WTC11 (cell line): ENCODE data around the gene CLDN9. TPM values are rescaled to one million over a fixed set of nuclear protein-coding genes. Genes with fewer than 3 reads are reported as not detected.

ENCODE experiments used
- ATAC-seq: fragments of 200-7000 bp; cut with Tn5 transposase; 2 replicates; pipeline ENCODE4 v1.10.0; 2021; ENCODE audit warnings: mild to moderate bottlenecking, moderate library complexity
- CTCF ChIA-PET: fragments of 300-600 bp; sonication (Branson Sonifier 250); formaldehyde crosslinking; loops from one replicate; lab custom pipeline; 2021; ENCODE audit warnings: antibody characterized with exemption; lab: Charles Lee
- POLR2A ChIA-PET: fragments of 350-600 bp; sonication (Branson Sonifier 250); formaldehyde crosslinking; loops from one replicate; lab custom pipeline; 2021; ENCODE audit warnings: antibody characterized with exemption; lab: Charles Lee
- DNase-seq: peaks from one replicate; pipeline ENCODE4 v3.0.0; 2021; ENCODE audit warnings: low spot score
- H3K27ac Mint-ChIP-seq: 2 replicates; pipeline ENCODE4 v1.8.0; 2021; ENCODE audit warnings: mixed read lengths
- H3K27me3 Mint-ChIP-seq: 2 replicates; pipeline ENCODE4 v1.8.0; 2021; ENCODE audit warnings: low read depth, mild to moderate bottlenecking, moderate library complexity, mixed read lengths
- H3K36me3 Mint-ChIP-seq: 2 replicates; pipeline ENCODE4 v1.8.0; 2021; ENCODE audit warnings: mixed read lengths
- H3K4me1 Mint-ChIP-seq: 2 replicates; pipeline ENCODE4 v1.8.0; 2022; ENCODE audit warnings: mixed read lengths
- H3K4me3 Mint-ChIP-seq: 2 replicates; pipeline ENCODE4 v1.8.0; 2021; ENCODE audit warnings: mild to moderate bottlenecking, moderate library complexity, mixed read lengths
- H3K9me3 Mint-ChIP-seq: 2 replicates; pipeline ENCODE4 v1.8.0; 2021; ENCODE audit warnings: mixed read lengths
- FOXK1 ChIP-seq: sonication (generic); formaldehyde crosslinking; IDR thresholded peaks from 2 replicates; pipeline ENCODE4 v1.8.0; 2022; ENCODE audit warnings: mild to moderate bottlenecking, moderate library complexity, missing genetic modification reagents
- HMGA2 ChIP-seq: fragments of 250-450 bp; sonication (Bioruptor Pico); IDR thresholded peaks from 2 replicates; pipeline ENCODE4 v1.4.0; 2021; ENCODE audit warnings: mild to moderate bottlenecking, moderate library complexity
- MYBL2 ChIP-seq: sonication (generic); formaldehyde crosslinking; IDR thresholded peaks from 2 replicates; pipeline ENCODE4 v1.8.1; 2023; ENCODE audit warnings: mild to moderate bottlenecking, moderate library complexity, missing genetic modification reagents
- PRRX2 ChIP-seq: fragments of 250-450 bp; sonication (Bioruptor Pico); IDR thresholded peaks from 2 replicates; pipeline ENCODE4 v1.8.0; 2021; ENCODE audit warnings: mild to moderate bottlenecking
- SMAD3 ChIP-seq: sonication (generic); formaldehyde crosslinking; IDR thresholded peaks from 2 replicates; pipeline ENCODE4 v1.8.0; 2022; ENCODE audit warnings: missing genetic modification reagents, mild to moderate bottlenecking, borderline replicate concordance
- SP1 ChIP-seq: sonication (generic); formaldehyde crosslinking; conservative IDR thresholded peaks from 2 replicates; pipeline ENCODE4 v1.8.1; 2022; ENCODE audit warnings: missing genetic modification reagents
- TEAD1 ChIP-seq: sonication (generic); formaldehyde crosslinking; IDR thresholded peaks from 2 replicates; pipeline ENCODE4 v1.8.0; 2022; ENCODE audit warnings: mild to moderate bottlenecking, missing genetic modification reagents
- TP53 ChIP-seq: sonication (generic); formaldehyde crosslinking; IDR thresholded peaks from 2 replicates; pipeline ENCODE4 v1.8.1; 2023; ENCODE audit warnings: mild to moderate bottlenecking, missing genetic modification reagents
- ZNF317 ChIP-seq: sonication (generic); formaldehyde crosslinking; IDR thresholded peaks from 2 replicates; pipeline ENCODE4 v1.8.1; 2023; ENCODE audit warnings: low read depth, mild to moderate bottlenecking, moderate library complexity, missing genetic modification reagents, borderline replicate concordance
- ZNF671 ChIP-seq: fragments of 250-450 bp; sonication (Bioruptor Pico); IDR thresholded peaks from 2 replicates; pipeline ENCODE4 v1.8.0; 2021; ENCODE audit warnings: mild to moderate bottlenecking
- total RNA-seq: library from RNA; stranded (reverse); gene quantifications from 3 replicates; pipeline ENCODE4 v1.2.3, GENCODE V29; 2021
- TF ChIP-seq, protein P1 (sequence below): sonication (generic); formaldehyde crosslinking; IDR thresholded peaks from 2 replicates; pipeline ENCODE4 v1.8.0; 2022; ENCODE audit warnings: mild to moderate bottlenecking, missing genetic modification reagents
- TF ChIP-seq, protein P2 (sequence below): sonication (generic); formaldehyde crosslinking; IDR thresholded peaks from 2 replicates; pipeline ENCODE4 v1.8.1; 2023; ENCODE audit warnings: mild to moderate bottlenecking, moderate library complexity, missing genetic modification reagents
- TF ChIP-seq, protein P3 (sequence below): sonication (generic); formaldehyde crosslinking; IDR thresholded peaks from 2 replicates; pipeline ENCODE4 v1.8.0; 2022; ENCODE audit warnings: missing genetic modification reagents
- TF ChIP-seq, protein P4 (sequence below): sonication (generic); formaldehyde crosslinking; IDR thresholded peaks from 2 replicates; pipeline ENCODE4 v1.8.0; 2022; ENCODE audit warnings: mild to moderate bottlenecking, missing genetic modification reagents
- TF ChIP-seq, protein P5 (sequence below): sonication (generic); formaldehyde crosslinking; IDR thresholded peaks from 2 replicates; pipeline ENCODE4 v1.8.0; 2022; ENCODE audit warnings: mild to moderate bottlenecking, missing genetic modification reagents
- TF ChIP-seq, protein P6 (sequence below): sonication (generic); formaldehyde crosslinking; IDR thresholded peaks from 2 replicates; pipeline ENCODE4 v1.8.1; 2023; ENCODE audit warnings: mild to moderate bottlenecking, missing genetic modification reagents
- TF ChIP-seq, protein P7 (sequence below): fragments of 250-450 bp; sonication (Bioruptor Pico); IDR thresholded peaks from 2 replicates; pipeline ENCODE4 v1.9.0; 2021; ENCODE audit warnings: moderate library complexity, mild to moderate bottlenecking, inconsistent platforms, borderline replicate concordance
- TF ChIP-seq, protein P8 (sequence below): sonication (generic); formaldehyde crosslinking; IDR thresholded peaks from 2 replicates; pipeline ENCODE4 v1.8.0; 2023; ENCODE audit warnings: mild to moderate bottlenecking, missing genetic modification reagents

CLDN9 gene
- total RNA-seq, 1 experiment from 2014 or later, result 0.92 TPM

DNA sequence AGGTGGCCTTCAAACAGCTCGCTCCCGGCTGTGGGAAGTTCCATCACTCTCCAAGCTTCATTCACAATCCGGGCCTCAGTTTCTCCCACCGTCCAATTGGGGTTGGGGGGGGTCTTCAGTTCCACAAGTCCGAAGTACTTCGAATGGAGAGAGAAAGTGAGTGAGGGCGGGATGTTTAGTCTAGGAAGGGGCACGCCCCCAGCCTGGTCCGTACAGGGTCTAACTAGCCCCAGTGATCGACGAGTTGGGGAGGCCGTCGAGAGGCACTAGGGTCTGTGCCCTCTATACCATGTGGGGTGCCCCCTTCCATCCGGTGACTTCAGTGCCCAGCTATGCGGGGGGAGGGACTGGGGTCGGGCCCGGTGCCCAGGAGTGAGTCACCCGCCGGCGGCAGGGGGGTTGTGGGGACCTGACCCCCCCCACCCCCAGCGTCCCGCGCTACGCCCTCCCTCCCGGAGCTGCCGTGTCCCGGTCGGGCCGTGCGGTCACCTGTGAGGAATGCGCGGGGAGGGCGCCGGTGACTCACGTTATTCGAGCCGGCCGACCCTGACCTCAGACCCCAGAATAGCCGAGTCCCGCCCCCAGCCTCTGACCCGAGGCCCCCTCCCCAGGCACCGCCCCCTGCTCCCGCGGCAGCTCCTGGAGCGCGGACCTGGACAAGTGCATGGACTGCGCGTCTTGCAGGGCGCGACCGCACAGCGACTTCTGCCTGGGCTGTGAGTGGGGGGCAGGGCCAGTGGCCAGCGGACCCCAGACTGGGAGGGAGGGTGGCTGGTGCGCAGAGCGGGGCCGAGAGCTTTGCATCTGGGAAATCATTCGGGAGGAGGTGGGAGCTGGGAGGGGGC lies 8.1 kb downstream of the CLDN9 start:
- peak; percentile 85 for DNase-seq
- Mint-ChIP-seq H3K27me3 (peaks cover 2% of the 10 kb centered on the region; the same call in 1 of the 2 replicates), H3K9me3 (no peaks in the 10 kb centered on the region)
- peak; percentile 4 for ATAC-seq
- CTCF ChIA-PET, result interaction anchor here (0.6 to 8.6 kb wide), 26 partner anchors 11 to 1339 kb away, joined by 3 to 360 read pairs (median 4); partner anchors contain the start of genes CLDN9, FLYWCH1, KREMEN2 and ZSCAN10
- TF ChIP-seq TP53 (CRISPR knock-in tag) (peak; percentile 45; the same call in 1 of the 2 replicates), MYBL2 (CRISPR knock-in tag) (peak; percentile 14; the same call in 1 of the 2 replicates), PRRX2 (no peak), FOXK1 (CRISPR knock-in tag) (0 out of 2 replicates have a peak, but pooled peaks have one; percentile 12), TEAD1 (peak; percentile 33; the same call in 1 of the 2 replicates), ZNF317 (no peak), SMAD3 (CRISPR knock-in tag) (0 out of 2 replicates have a peak, but pooled peaks have one; percentile 32), SP1 (CRISPR knock-in tag) (peak; percentile 12; the same call in 1 of the 2 replicates), HMGA2 (CRISPR knock-in tag) (0 out of 2 replicates have a peak, but pooled peaks have one; percentile 16), ZNF671 (peak; percentile 80; the same call in 1 of the 2 replicates)
- TF ChIP-seq, protein P1, sequence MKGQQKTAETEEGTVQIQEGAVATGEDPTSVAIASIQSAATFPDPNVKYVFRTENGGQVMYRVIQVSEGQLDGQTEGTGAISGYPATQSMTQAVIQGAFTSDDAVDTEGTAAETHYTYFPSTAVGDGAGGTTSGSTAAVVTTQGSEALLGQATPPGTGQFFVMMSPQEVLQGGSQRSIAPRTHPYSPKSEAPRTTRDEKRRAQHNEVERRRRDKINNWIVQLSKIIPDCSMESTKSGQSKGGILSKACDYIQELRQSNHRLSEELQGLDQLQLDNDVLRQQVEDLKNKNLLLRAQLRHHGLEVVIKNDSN, result 0 out of 2 replicates have a peak, but pooled peaks have one; percentile 5
- TF ChIP-seq, protein P2, sequence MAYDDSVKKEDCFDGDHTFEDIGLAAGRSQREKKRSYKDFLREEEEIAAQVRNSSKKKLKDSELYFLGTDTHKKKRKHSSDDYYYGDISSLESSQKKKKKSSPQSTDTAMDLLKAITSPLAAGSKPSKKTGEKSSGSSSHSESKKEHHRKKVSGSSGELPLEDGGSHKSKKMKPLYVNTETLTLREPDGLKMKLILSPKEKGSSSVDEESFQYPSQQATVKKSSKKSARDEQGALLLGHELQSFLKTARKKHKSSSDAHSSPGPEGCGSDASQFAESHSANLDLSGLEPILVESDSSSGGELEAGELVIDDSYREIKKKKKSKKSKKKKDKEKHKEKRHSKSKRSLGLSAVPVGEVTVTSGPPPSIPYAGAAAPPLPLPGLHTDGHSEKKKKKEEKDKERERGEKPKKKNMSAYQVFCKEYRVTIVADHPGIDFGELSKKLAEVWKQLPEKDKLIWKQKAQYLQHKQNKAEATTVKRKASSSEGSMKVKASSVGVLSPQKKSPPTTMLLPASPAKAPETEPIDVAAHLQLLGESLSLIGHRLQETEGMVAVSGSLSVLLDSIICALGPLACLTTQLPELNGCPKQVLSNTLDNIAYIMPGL (CRISPR knock-in tag), result peak; percentile 56; the same call in 1 of the 2 replicates
- TF ChIP-seq, protein P3, sequence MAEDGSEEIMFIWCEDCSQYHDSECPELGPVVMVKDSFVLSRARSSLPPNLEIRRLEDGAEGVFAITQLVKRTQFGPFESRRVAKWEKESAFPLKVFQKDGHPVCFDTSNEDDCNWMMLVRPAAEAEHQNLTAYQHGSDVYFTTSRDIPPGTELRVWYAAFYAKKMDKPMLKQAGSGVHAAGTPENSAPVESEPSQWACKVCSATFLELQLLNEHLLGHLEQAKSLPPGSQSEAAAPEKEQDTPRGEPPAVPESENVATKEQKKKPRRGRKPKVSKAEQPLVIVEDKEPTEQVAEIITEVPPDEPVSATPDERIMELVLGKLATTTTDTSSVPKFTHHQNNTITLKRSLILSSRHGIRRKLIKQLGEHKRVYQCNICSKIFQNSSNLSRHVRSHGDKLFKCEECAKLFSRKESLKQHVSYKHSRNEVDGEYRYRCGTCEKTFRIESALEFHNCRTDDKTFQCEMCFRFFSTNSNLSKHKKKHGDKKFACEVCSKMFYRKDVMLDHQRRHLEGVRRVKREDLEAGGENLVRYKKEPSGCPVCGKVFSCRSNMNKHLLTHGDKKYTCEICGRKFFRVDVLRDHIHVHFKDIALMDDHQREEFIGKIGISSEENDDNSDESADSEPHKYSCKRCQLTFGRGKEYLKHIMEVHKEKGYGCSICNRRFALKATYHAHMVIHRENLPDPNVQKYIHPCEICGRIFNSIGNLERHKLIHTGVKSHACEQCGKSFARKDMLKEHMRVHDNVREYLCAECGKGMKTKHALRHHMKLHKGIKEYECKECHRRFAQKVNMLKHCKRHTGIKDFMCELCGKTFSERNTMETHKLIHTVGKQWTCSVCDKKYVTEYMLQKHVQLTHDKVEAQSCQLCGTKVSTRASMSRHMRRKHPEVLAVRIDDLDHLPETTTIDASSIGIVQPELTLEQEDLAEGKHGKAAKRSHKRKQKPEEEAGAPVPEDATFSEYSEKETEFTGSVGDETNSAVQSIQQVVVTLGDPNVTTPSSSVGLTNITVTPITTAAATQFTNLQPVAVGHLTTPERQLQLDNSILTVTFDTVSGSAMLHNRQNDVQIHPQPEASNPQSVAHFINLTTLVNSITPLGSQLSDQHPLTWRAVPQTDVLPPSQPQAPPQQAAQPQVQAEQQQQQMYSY (CRISPR knock-in tag), result peak; percentile 88
- TF ChIP-seq, protein P4, sequence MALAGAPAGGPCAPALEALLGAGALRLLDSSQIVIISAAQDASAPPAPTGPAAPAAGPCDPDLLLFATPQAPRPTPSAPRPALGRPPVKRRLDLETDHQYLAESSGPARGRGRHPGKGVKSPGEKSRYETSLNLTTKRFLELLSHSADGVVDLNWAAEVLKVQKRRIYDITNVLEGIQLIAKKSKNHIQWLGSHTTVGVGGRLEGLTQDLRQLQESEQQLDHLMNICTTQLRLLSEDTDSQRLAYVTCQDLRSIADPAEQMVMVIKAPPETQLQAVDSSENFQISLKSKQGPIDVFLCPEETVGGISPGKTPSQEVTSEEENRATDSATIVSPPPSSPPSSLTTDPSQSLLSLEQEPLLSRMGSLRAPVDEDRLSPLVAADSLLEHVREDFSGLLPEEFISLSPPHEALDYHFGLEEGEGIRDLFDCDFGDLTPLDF (CRISPR knock-in tag), result no peak
- TF ChIP-seq, protein P5, sequence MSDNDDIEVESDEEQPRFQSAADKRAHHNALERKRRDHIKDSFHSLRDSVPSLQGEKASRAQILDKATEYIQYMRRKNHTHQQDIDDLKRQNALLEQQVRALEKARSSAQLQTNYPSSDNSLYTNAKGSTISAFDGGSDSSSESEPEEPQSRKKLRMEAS (CRISPR knock-in tag), result peak; percentile 38; the same call in 1 of the 2 replicates
- TF ChIP-seq, protein P6, sequence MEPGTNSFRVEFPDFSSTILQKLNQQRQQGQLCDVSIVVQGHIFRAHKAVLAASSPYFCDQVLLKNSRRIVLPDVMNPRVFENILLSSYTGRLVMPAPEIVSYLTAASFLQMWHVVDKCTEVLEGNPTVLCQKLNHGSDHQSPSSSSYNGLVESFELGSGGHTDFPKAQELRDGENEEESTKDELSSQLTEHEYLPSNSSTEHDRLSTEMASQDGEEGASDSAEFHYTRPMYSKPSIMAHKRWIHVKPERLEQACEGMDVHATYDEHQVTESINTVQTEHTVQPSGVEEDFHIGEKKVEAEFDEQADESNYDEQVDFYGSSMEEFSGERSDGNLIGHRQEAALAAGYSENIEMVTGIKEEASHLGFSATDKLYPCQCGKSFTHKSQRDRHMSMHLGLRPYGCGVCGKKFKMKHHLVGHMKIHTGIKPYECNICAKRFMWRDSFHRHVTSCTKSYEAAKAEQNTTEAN (CRISPR knock-in tag), result 0 out of 2 replicates have a peak, but pooled peaks have one; percentile 58
- TF ChIP-seq, protein P7, sequence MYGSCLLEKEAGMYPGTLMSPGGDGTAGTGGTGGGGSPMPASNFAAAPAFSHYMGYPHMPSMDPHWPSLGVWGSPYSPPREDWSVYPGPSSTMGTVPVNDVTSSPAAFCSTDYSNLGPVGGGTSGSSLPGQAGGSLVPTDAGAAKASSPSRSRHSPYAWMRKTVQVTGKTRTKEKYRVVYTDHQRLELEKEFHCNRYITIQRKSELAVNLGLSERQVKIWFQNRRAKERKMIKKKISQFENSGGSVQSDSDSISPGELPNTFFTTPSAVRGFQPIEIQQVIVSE (CRISPR knock-in tag), result no peak
- TF ChIP-seq, protein P8, sequence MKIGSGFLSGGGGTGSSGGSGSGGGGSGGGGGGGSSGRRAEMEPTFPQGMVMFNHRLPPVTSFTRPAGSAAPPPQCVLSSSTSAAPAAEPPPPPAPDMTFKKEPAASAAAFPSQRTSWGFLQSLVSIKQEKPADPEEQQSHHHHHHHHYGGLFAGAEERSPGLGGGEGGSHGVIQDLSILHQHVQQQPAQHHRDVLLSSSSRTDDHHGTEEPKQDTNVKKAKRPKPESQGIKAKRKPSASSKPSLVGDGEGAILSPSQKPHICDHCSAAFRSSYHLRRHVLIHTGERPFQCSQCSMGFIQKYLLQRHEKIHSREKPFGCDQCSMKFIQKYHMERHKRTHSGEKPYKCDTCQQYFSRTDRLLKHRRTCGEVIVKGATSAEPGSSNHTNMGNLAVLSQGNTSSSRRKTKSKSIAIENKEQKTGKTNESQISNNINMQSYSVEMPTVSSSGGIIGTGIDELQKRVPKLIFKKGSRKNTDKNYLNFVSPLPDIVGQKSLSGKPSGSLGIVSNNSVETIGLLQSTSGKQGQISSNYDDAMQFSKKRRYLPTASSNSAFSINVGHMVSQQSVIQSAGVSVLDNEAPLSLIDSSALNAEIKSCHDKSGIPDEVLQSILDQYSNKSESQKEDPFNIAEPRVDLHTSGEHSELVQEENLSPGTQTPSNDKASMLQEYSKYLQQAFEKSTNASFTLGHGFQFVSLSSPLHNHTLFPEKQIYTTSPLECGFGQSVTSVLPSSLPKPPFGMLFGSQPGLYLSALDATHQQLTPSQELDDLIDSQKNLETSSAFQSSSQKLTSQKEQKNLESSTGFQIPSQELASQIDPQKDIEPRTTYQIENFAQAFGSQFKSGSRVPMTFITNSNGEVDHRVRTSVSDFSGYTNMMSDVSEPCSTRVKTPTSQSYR (CRISPR knock-in tag), result peak; percentile 58
- TF ChIP-seq, all 79 proteins: peak for 14
- H3K4me3 Mint-ChIP-seq, result peak overlapping the region; percentile 86
- peaks cover 14% of the 10 kb centered on the region for H3K36me3 Mint-ChIP-seq
- peak overlapping the region; percentile 99 for H3K27ac Mint-ChIP-seq
- POLR2A ChIA-PET, result interaction anchor here (0.6 to 17.1 kb wide), 15 partner anchors 9 to 149 kb away, joined by 3 to 502 read pairs (median 5); partner anchors contain the start of genes CLDN9 and ZSCAN10
- H3K4me1 Mint-ChIP-seq, result peaks cover 49% of the 10 kb centered on the region
